AG09319 (cell line): ENCODE measurements around the gene KRTAP3-1.
"Not testable (repeated sequence)": the region's sequence is repeated elsewhere in the genome, so short reads cannot be mapped to it uniquely, and the experiment has no call there.

Source experiments
- DNase-seq: peaks from one replicate; pipeline ENCODE4 v3.0.0-alpha.2; 2010; ENCODE audit warnings: low read depth; ENCODE audit errors: extremely low read depth
- TF ChIP-seq, protein P1 (sequence below): IDR thresholded peaks from 2 replicates; pipeline ENCODE4 v1.5.1; 2011; ENCODE audit warnings: low read depth, mild to moderate bottlenecking, inconsistent platforms, low read length, moderate library complexity

KRTAP3-1 gene

GRCh38 chr17:41042953-41043352 lies 34.0 kb upstream of the KRTAP3-1 start:
- TF ChIP-seq, protein P1, sequence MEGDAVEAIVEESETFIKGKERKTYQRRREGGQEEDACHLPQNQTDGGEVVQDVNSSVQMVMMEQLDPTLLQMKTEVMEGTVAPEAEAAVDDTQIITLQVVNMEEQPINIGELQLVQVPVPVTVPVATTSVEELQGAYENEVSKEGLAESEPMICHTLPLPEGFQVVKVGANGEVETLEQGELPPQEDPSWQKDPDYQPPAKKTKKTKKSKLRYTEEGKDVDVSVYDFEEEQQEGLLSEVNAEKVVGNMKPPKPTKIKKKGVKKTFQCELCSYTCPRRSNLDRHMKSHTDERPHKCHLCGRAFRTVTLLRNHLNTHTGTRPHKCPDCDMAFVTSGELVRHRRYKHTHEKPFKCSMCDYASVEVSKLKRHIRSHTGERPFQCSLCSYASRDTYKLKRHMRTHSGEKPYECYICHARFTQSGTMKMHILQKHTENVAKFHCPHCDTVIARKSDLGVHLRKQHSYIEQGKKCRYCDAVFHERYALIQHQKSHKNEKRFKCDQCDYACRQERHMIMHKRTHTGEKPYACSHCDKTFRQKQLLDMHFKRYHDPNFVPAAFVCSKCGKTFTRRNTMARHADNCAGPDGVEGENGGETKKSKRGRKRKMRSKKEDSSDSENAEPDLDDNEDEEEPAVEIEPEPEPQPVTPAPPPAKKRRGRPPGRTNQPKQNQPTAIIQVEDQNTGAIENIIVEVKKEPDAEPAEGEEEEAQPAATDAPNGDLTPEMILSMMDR: no peak
- DNase-seq: no peak

DNA sequence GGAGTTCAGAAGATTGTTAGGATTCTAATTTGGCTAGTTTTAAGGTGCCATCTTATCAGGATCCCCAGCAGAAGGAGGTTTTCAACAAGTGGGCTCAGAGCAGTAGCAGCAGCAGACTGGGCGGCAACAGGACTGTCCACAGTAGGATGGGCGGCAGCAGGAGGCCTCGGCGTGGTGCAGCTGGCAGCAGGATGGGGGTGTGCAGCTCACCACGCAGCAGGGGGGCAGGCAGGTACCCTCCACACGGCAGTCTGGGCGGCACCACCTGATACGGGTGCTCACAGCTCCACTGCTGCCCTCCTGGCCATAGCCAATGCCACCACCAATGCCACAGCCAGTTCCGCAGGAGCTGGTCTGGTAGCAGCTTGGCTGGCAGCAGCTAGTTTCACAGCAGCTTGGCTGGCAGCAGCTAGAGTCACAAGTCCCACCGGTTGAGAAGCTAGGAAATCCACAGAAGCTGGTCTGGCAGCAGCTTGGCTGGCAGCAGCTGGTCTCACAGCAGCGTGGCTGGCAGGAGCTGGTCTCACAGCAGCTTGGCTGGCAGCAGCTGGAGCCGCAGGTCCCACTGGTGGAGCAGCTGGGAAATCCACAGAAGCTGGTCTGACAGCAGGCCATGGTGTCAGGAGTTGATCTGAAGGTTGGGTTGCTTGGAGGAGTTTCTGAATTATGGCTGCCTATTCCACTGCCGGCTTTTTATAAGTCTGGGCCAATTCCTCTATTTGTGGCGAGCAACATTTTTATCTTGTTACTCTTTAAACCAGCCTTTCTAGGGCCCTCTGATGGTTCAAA lies 32.0 kb upstream of the KRTAP3-1 start, which contains the start of gene KRTAP1-1:
Gene KRTAP1-1, minus strand, starts transcription at position 668 of the 789 bp plus-strand sequence. Its CDS starts 53 bp downstream, at position 615.
- DNase-seq: not testable (repeated sequence)

DNA sequence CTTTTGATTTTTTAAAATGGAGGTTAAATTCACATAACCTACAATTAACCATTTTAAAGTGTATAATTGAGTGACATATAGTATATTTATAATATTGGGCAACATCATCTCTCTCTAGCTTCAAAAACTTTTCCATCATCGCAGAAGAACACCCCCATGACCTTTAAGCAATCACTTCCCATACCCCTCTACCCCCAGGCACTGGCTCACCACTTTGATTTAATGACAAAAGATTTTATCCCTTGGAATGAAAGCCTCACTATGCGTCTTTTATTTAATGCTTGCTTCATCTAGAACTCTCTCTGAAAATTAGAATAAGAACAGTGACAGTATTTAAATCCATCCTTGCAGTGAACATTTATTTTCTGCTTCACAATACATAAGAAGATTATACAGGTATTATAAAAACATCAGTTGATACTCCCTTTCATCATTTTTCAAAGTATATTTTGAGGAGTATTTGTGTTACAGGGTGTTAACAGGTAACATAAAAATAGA lies 29.0 kb upstream of the KRTAP3-1 start:
- DNase-seq: no peak
- TF ChIP-seq, protein P1: no peak

GRCh38 chr17:41034346-41034935 lies 25.5 kb upstream of the KRTAP3-1 start, which contains the start of gene KRTAP1-3:
TSS of gene KRTAP1-3 (minus strand) at chr17:41034874. CDS start at chr17:41034821, 53 bp downstream.
- not testable (repeated sequence) for DNase-seq

DNA sequence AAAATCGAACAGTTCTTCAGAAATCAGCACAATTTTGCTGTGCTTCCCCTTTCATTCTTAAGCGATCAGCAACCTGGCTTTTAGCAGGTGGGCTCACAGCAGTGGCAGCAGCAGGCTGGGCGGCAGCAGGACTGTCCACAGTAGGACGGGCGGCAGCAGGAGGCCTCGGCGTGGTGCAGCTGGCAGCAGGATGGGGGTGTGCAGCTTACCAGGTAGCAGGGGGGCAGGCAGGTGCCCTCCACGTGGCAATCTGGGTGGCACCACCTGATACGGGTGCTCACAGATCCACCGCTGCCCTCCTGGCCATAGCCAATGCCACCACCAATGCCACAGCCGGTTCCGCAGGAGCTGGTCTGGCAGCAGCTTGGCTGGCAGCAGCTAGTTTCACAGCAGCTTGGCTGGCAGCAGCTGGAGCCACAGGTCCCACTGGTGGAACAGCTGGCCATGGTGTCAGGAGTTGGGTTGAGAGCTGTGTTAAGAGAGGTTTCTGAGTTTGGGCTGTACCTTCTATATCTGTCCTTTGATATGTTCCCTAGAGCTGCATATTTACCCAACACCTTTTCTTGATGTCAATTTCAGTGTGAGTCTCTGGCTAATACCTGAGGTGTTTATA lies 20.8 kb upstream of the KRTAP3-1 start, which contains the start of gene KRTAP1-4:
Gene KRTAP1-4, minus strand, starts transcription at position 563 of the 613 bp plus-strand sequence. Its CDS starts 117 bp downstream, at position 446.
- TF ChIP-seq, protein P1: no peak
- no peak for DNase-seq

GRCh38 chr17:41026715-41027471 lies 18.0 kb upstream of the KRTAP3-1 start, which contains the start of gene KRTAP1-5:
TSS of gene KRTAP1-5 (minus strand) at chr17:41027208. CDS start at chr17:41027155, 53 bp downstream.
- TF ChIP-seq, protein P1: no peak
- peak; percentile 81 for DNase-seq

GRCh38 chr17:41024697-41025096 lies 15.8 kb upstream of the KRTAP3-1 start:
- TF ChIP-seq, protein P1: no peak
- DNase-seq: no peak
